DND-41 (cell line): ENCODE data around the gene ATP5F1C.

Experiments used
- EZH2 ChIP-seq: IDR thresholded peaks from 3 replicates; pipeline ENCODE4 v1.6.1; 2012; ENCODE audit warnings: borderline replicate concordance, low read depth, mild to moderate bottlenecking, moderate library complexity, low read length, inconsistent platforms; ENCODE audit not compliant: severe bottlenecking
- TF ChIP-seq, protein P1 (sequence below): IDR thresholded peaks from 2 replicates; pipeline ENCODE4 v1.5.1; 2012; ENCODE audit warnings: borderline replicate concordance, low read length, moderate library complexity, mild to moderate bottlenecking; ENCODE audit not compliant: poor library complexity, severe bottlenecking; ENCODE audit errors: extremely low read depth

DNA sequence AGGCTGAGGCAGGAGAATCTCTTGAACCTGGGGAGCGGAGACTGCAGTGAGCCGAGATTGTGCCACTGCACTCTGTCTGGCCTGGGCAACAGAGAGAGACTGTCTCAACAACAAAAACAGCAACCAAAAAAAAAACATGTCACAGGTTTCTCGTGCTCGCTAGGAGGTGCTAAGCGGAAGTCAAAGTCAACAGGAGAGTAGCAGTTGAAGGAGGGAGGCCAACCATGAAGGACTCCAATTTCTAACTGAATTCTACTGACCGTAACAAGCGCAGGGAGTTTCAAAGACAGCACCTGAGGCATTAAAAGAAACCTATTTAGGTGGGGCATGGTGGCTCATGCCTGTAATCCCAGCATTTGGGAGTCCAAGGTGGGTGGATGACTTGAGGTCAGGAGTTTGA, 19.6 kb upstream of the ATP5F1C start:
- TF ChIP-seq, protein P1, sequence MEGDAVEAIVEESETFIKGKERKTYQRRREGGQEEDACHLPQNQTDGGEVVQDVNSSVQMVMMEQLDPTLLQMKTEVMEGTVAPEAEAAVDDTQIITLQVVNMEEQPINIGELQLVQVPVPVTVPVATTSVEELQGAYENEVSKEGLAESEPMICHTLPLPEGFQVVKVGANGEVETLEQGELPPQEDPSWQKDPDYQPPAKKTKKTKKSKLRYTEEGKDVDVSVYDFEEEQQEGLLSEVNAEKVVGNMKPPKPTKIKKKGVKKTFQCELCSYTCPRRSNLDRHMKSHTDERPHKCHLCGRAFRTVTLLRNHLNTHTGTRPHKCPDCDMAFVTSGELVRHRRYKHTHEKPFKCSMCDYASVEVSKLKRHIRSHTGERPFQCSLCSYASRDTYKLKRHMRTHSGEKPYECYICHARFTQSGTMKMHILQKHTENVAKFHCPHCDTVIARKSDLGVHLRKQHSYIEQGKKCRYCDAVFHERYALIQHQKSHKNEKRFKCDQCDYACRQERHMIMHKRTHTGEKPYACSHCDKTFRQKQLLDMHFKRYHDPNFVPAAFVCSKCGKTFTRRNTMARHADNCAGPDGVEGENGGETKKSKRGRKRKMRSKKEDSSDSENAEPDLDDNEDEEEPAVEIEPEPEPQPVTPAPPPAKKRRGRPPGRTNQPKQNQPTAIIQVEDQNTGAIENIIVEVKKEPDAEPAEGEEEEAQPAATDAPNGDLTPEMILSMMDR = no peak
- no peak for TF ChIP-seq EZH2
